ENCODE measurements around the gene LRIT3. TPM values are rescaled to one million over a fixed set of nuclear protein-coding genes. Genes with fewer than 3 reads are reported as not detected.
A peak's percentile ranks its signal among the peaks of the same experiment; 100 is the strongest.

Gene LRIT3
- total RNA-seq, 1 experiment from 2014 or later, result not detected

- BruUV-seq (replicated peaks), result no TSS peak
- peak overlapping the region; percentile 96 for H3K4me2 ChIP-seq
- peaks cover 42% of the 10 kb centered on the region for H3K79me2 ChIP-seq (ENCODE audit: low read depth)
- ChIA-PET CTCF (no interaction called here), POLR2A (ENCODE audit: unreplicated experiment) (interaction anchor here (0.6 kb wide), 1 partner anchor 96 kb away, joined by 6 read pairs; the partner anchor contains the start of gene EGF)
- H3K4me3 ChIP-seq, result peak overlapping the region; percentile 90
- no peak for DNase-seq
- no peak for TF ChIP-seq EZH2 (IDR thresholded peaks at IDR 0.05; ENCODE audit: low read depth)
- H4K20me1 ChIP-seq (ENCODE audit: insufficient read depth), result no peaks in the 10 kb centered on the region
- peaks cover 20% of the 10 kb centered on the region for H3K4me1 ChIP-seq (replicated peaks; ENCODE audit: insufficient read depth)
- peak overlapping the region; percentile 86 for H3K27ac ChIP-seq
- H2AFZ ChIP-seq, result peak overlapping the region; percentile 96
- no peaks in the 10 kb centered on the region for H3K27me3 ChIP-seq (ENCODE audit: insufficient read depth, low read depth)
- H3K9me2 ChIP-seq (ENCODE audit: insufficient read depth), result no peaks in the 10 kb centered on the region
- H3K9me3 ChIP-seq (ENCODE audit: insufficient read depth, low read depth), result no peaks in the 10 kb centered on the region
- peaks cover 19% of the 10 kb centered on the region; the same call in 1 of the 2 replicates for H3F3A ChIP-seq (ENCODE audit: insufficient read depth, low read depth)
- peaks cover 9% of the 10 kb centered on the region for H3K36me3 ChIP-seq (ENCODE audit: low read depth)
- intact Hi-C loops (cut with micrococcal nuclease; ENCODE audit: unreplicated experiment), result loop anchor here (5.0 kb wide), 2 partner anchors 114 to 161 kb away; partner anchors contain the start of gene CASP6
These were observed 31.8 kb upstream of the LRIT3 start for GRCh38 chr4:109816082-109816442.

- intact Hi-C loops (cut with micrococcal nuclease; ENCODE audit: unreplicated experiment), result loop anchor here (5.0 kb wide), 2 partner anchors 115 to 160 kb away; partner anchors contain the start of gene CASP6
- BruUV-seq (replicated peaks), result no TSS peak
- DNase-seq, result no peak
- no peaks in the 10 kb centered on the region for H3K9me2 ChIP-seq (ENCODE audit: insufficient read depth)
- CTCF ChIA-PET, result no interaction called here
- H3K4me1 ChIP-seq (replicated peaks; ENCODE audit: insufficient read depth), result peaks cover 20% of the 10 kb centered on the region
- peak overlapping the region; percentile 90 for H3K4me3 ChIP-seq
- H4K20me1 ChIP-seq (ENCODE audit: insufficient read depth), result no peaks in the 10 kb centered on the region
- no peaks in the 10 kb centered on the region for H3K27me3 ChIP-seq (ENCODE audit: insufficient read depth, low read depth)
- H3K9me3 ChIP-seq (ENCODE audit: insufficient read depth, low read depth), result no peaks in the 10 kb centered on the region
- H3K27ac ChIP-seq, result no peak overlapping the region
- H2AFZ ChIP-seq, result no peak overlapping the region
- peaks cover 9% of the 10 kb centered on the region for H3K36me3 ChIP-seq (ENCODE audit: low read depth)
- peak overlapping the region; percentile 96 for H3K4me2 ChIP-seq
- H3F3A ChIP-seq (ENCODE audit: insufficient read depth, low read depth), result peaks cover 19% of the 10 kb centered on the region; the same call in 1 of the 2 replicates
- H3K79me2 ChIP-seq (ENCODE audit: low read depth), result peaks cover 46% of the 10 kb centered on the region
- POLR2A ChIA-PET (ENCODE audit: unreplicated experiment), result interaction anchor here (0.6 kb wide), 1 partner anchor 96 kb away, joined by 6 read pairs; the partner anchor contains the start of gene EGF
- no peak for TF ChIP-seq EZH2 (IDR thresholded peaks at IDR 0.05; ENCODE audit: low read depth)
- no peak for TF ChIP-seq CTCF (conservative IDR thresholded peaks at IDR 0.05)
These were observed 31.0 kb upstream of the LRIT3 start for GRCh38 chr4:109816894-109817293.

GRCh38 chr4:109818268-109818667, 29.6 kb upstream of the LRIT3 start:
- intact Hi-C loops (cut with micrococcal nuclease; ENCODE audit: unreplicated experiment), result loop anchor here (5.0 kb wide), 2 partner anchors 116 to 159 kb away; partner anchors contain the start of gene CASP6
- peaks cover 9% of the 10 kb centered on the region for H3K36me3 ChIP-seq (ENCODE audit: low read depth)

More at GRCh38 chr4:109818268-109818667, 29.6 kb upstream of the LRIT3 start:
- DNase-seq, result no peak
- Histone ChIP-seq H3K4me1 (replicated peaks; ENCODE audit: insufficient read depth) (peaks cover 20% of the 10 kb centered on the region), H2AFZ (no peak overlapping the region), H3K9me2 (ENCODE audit: insufficient read depth) (no peaks in the 10 kb centered on the region), H3K4me3 (no peak overlapping the region), H4K20me1 (ENCODE audit: insufficient read depth) (no peaks in the 10 kb centered on the region), H3K79me2 (ENCODE audit: low read depth) (peaks cover 46% of the 10 kb centered on the region), H3K4me2 (no peak overlapping the region), H3F3A (ENCODE audit: insufficient read depth, low read depth) (peaks cover 24% of the 10 kb centered on the region; the same call in 1 of the 2 replicates), H3K9me3 (ENCODE audit: insufficient read depth, low read depth) (no peaks in the 10 kb centered on the region), H3K27ac (no peak overlapping the region), H3K27me3 (ENCODE audit: insufficient read depth, low read depth) (no peaks in the 10 kb centered on the region)
- BruUV-seq (replicated peaks), result no TSS peak
- ChIA-PET POLR2A (ENCODE audit: unreplicated experiment) (no interaction called here), CTCF (no interaction called here)
- TF ChIP-seq CTCF (conservative IDR thresholded peaks at IDR 0.05), result no peak
- TF ChIP-seq EZH2 (IDR thresholded peaks at IDR 0.05; ENCODE audit: low read depth), result no peak

Measured in PC-9 (cell line).